CD4-positive, alpha-beta T cell treated with Interleukin-6 at 100 ng/mL for 8 hours (primary cell): ENCODE measurements around the gene ZNF655.
"Not testable (repeated sequence)": the region's sequence is repeated elsewhere in the genome, so short reads cannot be mapped to it uniquely, and the experiment has no call there.

Experiments
- DNase-seq: peaks from one replicate; pipeline ENCODE4 v3.0.0-alpha.2; 2020; ENCODE audit warnings: mixed read lengths, low spot score

ZNF655 gene

GRCh38 chr7:99560834-99561736 lies 2.6 kb downstream of the ZNF655 start:
- DNase-seq: no peak

- no peak for DNase-seq
Measured at GRCh38 chr7:99561737-99562051, 3.3 kb downstream of the ZNF655 start.

- no peak for DNase-seq
Measured at GRCh38 chr7:99562114-99562784, 3.8 kb downstream of the ZNF655 start.

- DNase-seq: peak; percentile 13
Measured at GRCh38 chr7:99562832-99563231, 4.4 kb downstream of the ZNF655 start.

- DNase-seq: no peak
Measured at GRCh38 chr7:99563650-99564049, 5.2 kb downstream of the ZNF655 start.

- DNase-seq: not testable (repeated sequence)
Measured at GRCh38 chr7:99568770-99569169, 10.3 kb downstream of the ZNF655 start.

- no peak for DNase-seq
Measured at GRCh38 chr7:99571768-99572167, 13.3 kb downstream of the ZNF655 start.

GRCh38 chr7:99573257-99573656 lies 14.8 kb downstream of the ZNF655 start:
- no peak for DNase-seq

- DNase-seq: no peak
Measured at GRCh38 chr7:99576251-99576650, 17.8 kb downstream of the ZNF655 start.

GRCh38 chr7:99579281-99579955 lies 21.0 kb downstream of the ZNF655 start:
- DNase-seq: no peak

GRCh38 chr7:99579956-99580777 lies 21.7 kb downstream of the ZNF655 start:
- DNase-seq: peak; percentile 38

GRCh38 chr7:99580778-99581332 lies 22.4 kb downstream of the ZNF655 start:
- not testable (repeated sequence) for DNase-seq

GRCh38 chr7:99588868-99589267 lies 30.4 kb downstream of the ZNF655 start:
- no peak for DNase-seq

GRCh38 chr7:99594948-99595745 lies 36.7 kb downstream of the ZNF655 start:
- DNase-seq: no peak

- DNase-seq: no peak
Measured at GRCh38 chr7:99596408-99596955, 38.0 kb downstream of the ZNF655 start.

GRCh38 chr7:99597762-99598501 lies 39.5 kb downstream of the ZNF655 start, which contains the start of gene TMEM225B:
TMEM225B (plus strand) TSS chr7:99598267; CDS start chr7:99604389, 6,122 bp downstream.
- no peak for DNase-seq

- DNase-seq: no peak
Measured at GRCh38 chr7:99599836-99600235, 41.4 kb downstream of the ZNF655 start.

- no peak for DNase-seq
Measured at GRCh38 chr7:99601656-99602310, 43.3 kb downstream of the ZNF655 start.

GRCh38 chr7:99605527-99605926 lies 47.1 kb downstream of the ZNF655 start:
- DNase-seq: no peak
